Peyer's patch (tissue), 4 donors: ENCODE results near the gene MMP11.

ENCODE experiments used
- POLR2A ChIP-seq, 2 donors: fragments of 450-650 bp; IDR thresholded peaks; one replicate each; pipeline ENCODE4 v1.5.1; 2017; ENCODE audit warnings: antibody characterized with exemption in 2 of 2, mild to moderate bottlenecking in 2 of 2, moderate library complexity in 2 of 2
- TF ChIP-seq, protein P1 (sequence below), 6 experiments: fragments of 450-650 bp in 4 of 6; fragments of 200-600 bp in 2 of 6; sonication (generic) in 1 of 6; IDR thresholded peaks; one replicate each; pipeline ENCODE4 v1.5.1; 2017 to 2019; ENCODE audit warnings: antibody characterized with exemption in 6 of 6, mild to moderate bottlenecking in 3 of 6, moderate library complexity in 1 of 6

DNA sequence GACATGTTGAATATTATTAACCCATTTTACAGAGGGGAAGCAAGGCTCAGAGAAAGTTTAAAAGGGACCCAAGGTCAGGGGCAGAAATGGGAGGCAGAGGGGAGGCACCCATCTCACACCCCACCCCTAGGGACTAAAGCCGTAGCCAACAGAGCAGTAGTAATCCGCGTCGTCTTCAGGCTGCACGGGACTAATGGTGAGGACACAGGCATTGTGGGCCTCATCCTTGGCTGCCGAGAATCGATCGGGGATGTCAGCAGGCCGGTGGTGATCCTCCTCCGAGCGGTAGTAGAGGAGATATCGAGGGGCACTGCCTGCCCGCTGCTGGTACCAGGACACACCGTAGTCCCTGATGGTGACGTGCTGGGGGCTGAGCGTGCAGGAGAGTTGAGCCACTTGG is 19.9 kb upstream of the MMP11 start:
- TF ChIP-seq, protein P1, sequence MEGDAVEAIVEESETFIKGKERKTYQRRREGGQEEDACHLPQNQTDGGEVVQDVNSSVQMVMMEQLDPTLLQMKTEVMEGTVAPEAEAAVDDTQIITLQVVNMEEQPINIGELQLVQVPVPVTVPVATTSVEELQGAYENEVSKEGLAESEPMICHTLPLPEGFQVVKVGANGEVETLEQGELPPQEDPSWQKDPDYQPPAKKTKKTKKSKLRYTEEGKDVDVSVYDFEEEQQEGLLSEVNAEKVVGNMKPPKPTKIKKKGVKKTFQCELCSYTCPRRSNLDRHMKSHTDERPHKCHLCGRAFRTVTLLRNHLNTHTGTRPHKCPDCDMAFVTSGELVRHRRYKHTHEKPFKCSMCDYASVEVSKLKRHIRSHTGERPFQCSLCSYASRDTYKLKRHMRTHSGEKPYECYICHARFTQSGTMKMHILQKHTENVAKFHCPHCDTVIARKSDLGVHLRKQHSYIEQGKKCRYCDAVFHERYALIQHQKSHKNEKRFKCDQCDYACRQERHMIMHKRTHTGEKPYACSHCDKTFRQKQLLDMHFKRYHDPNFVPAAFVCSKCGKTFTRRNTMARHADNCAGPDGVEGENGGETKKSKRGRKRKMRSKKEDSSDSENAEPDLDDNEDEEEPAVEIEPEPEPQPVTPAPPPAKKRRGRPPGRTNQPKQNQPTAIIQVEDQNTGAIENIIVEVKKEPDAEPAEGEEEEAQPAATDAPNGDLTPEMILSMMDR (IDR thresholded peaks at IDR 0.05): no peak
- no peak for TF ChIP-seq POLR2A (IDR thresholded peaks at IDR 0.05)
